ENCODE results near the gene VPS51. TPM values are rescaled to one million over a fixed set of nuclear protein-coding genes. Genes with fewer than 3 reads are reported as not detected.
A peak's percentile ranks its signal among the peaks of the same experiment; 100 is the strongest.

VPS51 gene
- polyA plus RNA-seq, 1 donor from 2014 or later: 230 TPM

- no peaks in the 10 kb centered on the region for H3K9me2 ChIP-seq (ENCODE audit: insufficient read depth, low read length)
- no peaks in the 10 kb centered on the region for H4K20me1 ChIP-seq (ENCODE audit: insufficient read depth)
- H3K27ac ChIP-seq (ENCODE audit: low read length): peak overlapping the region; percentile 94
- no peaks in the 10 kb centered on the region for H3F3A ChIP-seq (ENCODE audit: insufficient read depth, low read length, poor library complexity, severe bottlenecking)
- TF ChIP-seq RAD21 (conservative IDR thresholded peaks at IDR 0.05): no peak
- TF ChIP-seq POLR2AphosphoS5 (IDR thresholded peaks at IDR 0.05): no peak
- H2AFZ ChIP-seq (ENCODE audit: low read depth, low read length): peak overlapping the region; percentile 95
- H3K79me2 ChIP-seq (replicated peaks; ENCODE audit: insufficient read depth, low read length): peaks cover 5% of the 10 kb centered on the region
- peak overlapping the region; percentile 70 for H3K4me3 ChIP-seq (ENCODE audit: low read length)
- H3K4me2 ChIP-seq (ENCODE audit: low read length): no peak overlapping the region
- no peaks in the 10 kb centered on the region for H3K9me3 ChIP-seq (ENCODE audit: low read length)
- H3K9ac ChIP-seq (ENCODE audit: low read length): peak overlapping the region; percentile 85
- no peaks in the 10 kb centered on the region for H3K36me3 ChIP-seq (ENCODE audit: insufficient read depth, low read length)
- H3K27me3 ChIP-seq (ENCODE audit: insufficient read depth, low read depth, low read length): no peaks in the 10 kb centered on the region
Measured at GRCh38 chr11:65095427-65095826, 587 bp upstream of the VPS51 start.

GRCh38 chr11:65096926-65097325 lies 912 bp downstream of the VPS51 start:
- H3K9me3 ChIP-seq (ENCODE audit: low read length): no peaks in the 10 kb centered on the region
- peak overlapping the region; percentile 94 for H3K27ac ChIP-seq (ENCODE audit: low read length)
- H3K4me3 ChIP-seq (ENCODE audit: low read length): peak overlapping the region; percentile 70
- no peaks in the 10 kb centered on the region for H3K36me3 ChIP-seq (ENCODE audit: insufficient read depth, low read length)
- no peaks in the 10 kb centered on the region for H3K27me3 ChIP-seq (ENCODE audit: insufficient read depth, low read depth, low read length)
- TF ChIP-seq RAD21 (conservative IDR thresholded peaks at IDR 0.05): no peak
- TF ChIP-seq MXI1 (conservative IDR thresholded peaks at IDR 0.05; ENCODE audit: poor library complexity, severe bottlenecking): no peak
- TF ChIP-seq SMC3 (conservative IDR thresholded peaks at IDR 0.05; ENCODE audit: poor library complexity): no peak
- TF ChIP-seq CTCF (IDR thresholded peaks at IDR 0.05; ENCODE audit: poor library complexity, severe bottlenecking): no peak
- no peak for TF ChIP-seq EP300 (conservative IDR thresholded peaks at IDR 0.05; ENCODE audit: poor library complexity, severe bottlenecking)
- TF ChIP-seq POLR2AphosphoS5 (IDR thresholded peaks at IDR 0.05): no peak
- no peak for TF ChIP-seq REST (IDR thresholded peaks at IDR 0.05; ENCODE audit: borderline replicate concordance)
- no peak for TF ChIP-seq EZH2 (IDR thresholded peaks at IDR 0.05; ENCODE audit: borderline replicate concordance, insufficient read depth, low read length, poor library complexity, severe bottlenecking)
- TF ChIP-seq TAF1 (IDR thresholded peaks at IDR 0.05; ENCODE audit: low read depth): no peak
- H3K9me2 ChIP-seq (ENCODE audit: insufficient read depth, low read length): no peaks in the 10 kb centered on the region
- H3K4me2 ChIP-seq (ENCODE audit: low read length): peak overlapping the region; percentile 44
- H3F3A ChIP-seq (ENCODE audit: insufficient read depth, low read length, poor library complexity, severe bottlenecking): no peaks in the 10 kb centered on the region
- H3K79me2 ChIP-seq (replicated peaks; ENCODE audit: insufficient read depth, low read length): peaks cover 5% of the 10 kb centered on the region
- peak overlapping the region; percentile 65 for H2AFZ ChIP-seq (ENCODE audit: low read depth, low read length)
- H3K9ac ChIP-seq (ENCODE audit: low read length): peak overlapping the region; percentile 85
- H4K20me1 ChIP-seq (ENCODE audit: insufficient read depth): no peaks in the 10 kb centered on the region

Data from neural cell (in vitro differentiated cells).